ENCODE data around the gene SMYD2. TPM values are rescaled to one million over a fixed set of nuclear protein-coding genes. Genes with fewer than 3 reads are reported as not detected.
"Not testable (repeated sequence)": the region's sequence is repeated elsewhere in the genome, so short reads cannot be mapped to it uniquely, and the experiment has no call there.

The SMYD2 gene
- total and polyA plus RNA-seq, 2 experiments from 2014 or later = 34.4 to 39.8 TPM

GRCh38 chr1:214272964-214273533, 7.9 kb upstream of the SMYD2 start:
- no peaks in the 10 kb centered on the region for H3K27me3 ChIP-seq
- H3K4me2 ChIP-seq = no peak overlapping the region
- DNase-seq (ENCODE audit: low spot score) = no peak
- H3K27ac ChIP-seq = no peak overlapping the region
- H3K4me3 ChIP-seq = no peak overlapping the region
- peaks cover 10% of the 10 kb centered on the region for H3K4me1 ChIP-seq (ENCODE audit: insufficient read depth)
- 96% methylated on average over 2 of the region's 2 CpGs for WGBS (ENCODE audit: low lambda C conversion rate, missing lambda C conversion rate)
- H4K20me1 ChIP-seq (ENCODE audit: insufficient read depth, poor library complexity, severe bottlenecking) = no peaks in the 10 kb centered on the region
- H3K79me2 ChIP-seq = no peaks in the 10 kb centered on the region
- H3K36me3 ChIP-seq (replicated peaks; ENCODE audit: insufficient read depth, low read depth) = no peaks in the 10 kb centered on the region
- H2AFZ ChIP-seq = no peak overlapping the region
- H3K9me2 ChIP-seq (replicated peaks; ENCODE audit: insufficient read depth) = no peaks in the 10 kb centered on the region
- H3K9me3 ChIP-seq (ENCODE audit: low read depth) = no peaks in the 10 kb centered on the region
- TF ChIP-seq CTCF (IDR thresholded peaks at IDR 0.05; ENCODE audit: poor library complexity) (no peak), EZH2 (IDR thresholded peaks at IDR 0.05; ENCODE audit: borderline replicate concordance) (no peak), EZH2phosphoT487 (IDR thresholded peaks at IDR 0.05; ENCODE audit: low read depth, severe bottlenecking, unreplicated experiment) (no peak)

DNA sequence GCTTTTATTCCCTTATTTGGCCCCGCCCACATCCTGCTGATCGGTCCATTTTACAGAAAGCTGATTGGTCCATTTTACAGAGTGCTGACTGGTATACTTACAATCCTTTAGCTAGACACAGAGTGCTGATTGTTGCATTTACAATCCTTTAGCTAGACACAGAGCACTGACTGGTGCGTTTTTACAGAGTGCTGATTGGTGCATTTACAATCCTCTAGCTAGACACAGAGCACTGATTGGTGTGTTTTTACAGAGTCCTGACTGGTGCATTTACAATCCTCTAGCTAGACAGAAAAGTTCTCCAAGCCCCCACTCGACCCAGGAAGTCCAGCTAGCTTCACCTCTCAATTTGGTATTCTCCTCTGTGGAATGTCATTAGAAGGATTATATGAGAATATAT, 5.3 kb upstream of the SMYD2 start:
- 93% methylated on average over 4 of the region's 4 CpGs for WGBS (ENCODE audit: low lambda C conversion rate, missing lambda C conversion rate)
- not testable (repeated sequence) for H4K20me1 ChIP-seq (ENCODE audit: insufficient read depth, poor library complexity, severe bottlenecking); DNase-seq (ENCODE audit: low spot score); H3K79me2 ChIP-seq; H3K9me3 ChIP-seq (ENCODE audit: low read depth); H3K27ac ChIP-seq; H3K4me2 ChIP-seq; H3K4me1 ChIP-seq (ENCODE audit: insufficient read depth); H3K4me3 ChIP-seq; H3K9me2 ChIP-seq (replicated peaks; ENCODE audit: insufficient read depth); H3K36me3 ChIP-seq (replicated peaks; ENCODE audit: insufficient read depth, low read depth); H3K27me3 ChIP-seq; H2AFZ ChIP-seq

GRCh38 chr1:214276786-214277185, 4.2 kb upstream of the SMYD2 start:
- DNase-seq (ENCODE audit: low spot score) = no peak
- H3K27ac ChIP-seq = no peak overlapping the region
- H4K20me1 ChIP-seq (ENCODE audit: insufficient read depth, poor library complexity, severe bottlenecking) = no peaks in the 10 kb centered on the region
- no peaks in the 10 kb centered on the region for H3K9me2 ChIP-seq (replicated peaks; ENCODE audit: insufficient read depth)
- H3K9me3 ChIP-seq (ENCODE audit: low read depth) = no peaks in the 10 kb centered on the region
- 60% methylated on average over 1 of the region's 1 CpG for WGBS (ENCODE audit: low lambda C conversion rate, missing lambda C conversion rate)
- H3K27me3 ChIP-seq = no peaks in the 10 kb centered on the region
- peaks cover 4% of the 10 kb centered on the region for H3K4me1 ChIP-seq (ENCODE audit: insufficient read depth)
- peaks cover 3% of the 10 kb centered on the region for H3K79me2 ChIP-seq
- TF ChIP-seq CTCF (IDR thresholded peaks at IDR 0.05; ENCODE audit: poor library complexity) (no peak), EZH2phosphoT487 (IDR thresholded peaks at IDR 0.05; ENCODE audit: low read depth, severe bottlenecking, unreplicated experiment) (no peak), EZH2 (IDR thresholded peaks at IDR 0.05; ENCODE audit: borderline replicate concordance) (no peak)
- no peak overlapping the region for H3K4me3 ChIP-seq
- no peak overlapping the region for H3K4me2 ChIP-seq
- no peak overlapping the region for H2AFZ ChIP-seq
- H3K36me3 ChIP-seq (replicated peaks; ENCODE audit: insufficient read depth, low read depth) = no peaks in the 10 kb centered on the region

DNA sequence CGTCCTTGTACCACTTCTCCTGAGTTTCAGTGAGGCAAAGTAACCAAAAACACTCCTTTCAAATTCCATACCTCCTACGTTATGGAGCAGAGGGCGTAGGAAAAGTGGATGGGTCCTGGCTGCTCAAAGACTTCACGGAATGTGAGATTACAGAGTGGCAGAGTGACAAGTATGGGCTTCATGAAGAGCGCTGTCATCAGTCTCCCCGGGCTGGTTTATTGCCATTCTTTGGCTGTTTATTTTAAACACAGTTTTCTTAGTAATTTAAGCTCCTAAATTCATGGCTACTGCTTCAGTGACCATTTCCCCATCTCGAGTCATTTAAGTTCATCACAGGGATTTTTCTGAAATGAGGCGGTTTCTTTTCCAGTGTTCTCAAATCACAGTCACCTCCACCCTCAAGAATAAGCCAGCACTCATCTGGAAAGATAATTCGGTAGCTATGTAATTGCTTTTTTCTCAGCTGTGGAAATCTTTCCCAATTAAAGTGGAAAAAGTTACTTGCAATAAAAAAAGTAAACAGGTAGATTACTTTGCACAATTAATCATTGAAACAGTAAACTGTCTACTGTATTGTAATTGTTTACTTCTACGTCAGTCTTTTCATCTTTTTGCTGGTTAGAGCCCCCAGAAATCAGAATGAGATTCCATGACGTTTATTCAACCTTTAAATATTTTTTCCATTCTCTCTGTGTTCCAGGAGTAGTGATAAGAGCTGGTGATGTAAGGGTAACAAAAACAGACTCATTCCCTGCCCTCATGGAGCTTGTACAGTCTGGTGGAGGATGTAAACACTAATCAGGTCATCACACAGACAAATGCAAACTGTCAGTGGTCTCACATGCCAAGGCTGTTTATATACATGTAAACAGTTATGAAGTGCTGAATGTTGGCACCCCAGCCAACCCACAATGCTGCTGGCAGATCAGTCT, 3.0 kb upstream of the SMYD2 start:
- Histone ChIP-seq H3K4me3 (no peak overlapping the region), H3K9me3 (ENCODE audit: low read depth) (no peaks in the 10 kb centered on the region), H2AFZ (no peak overlapping the region), H3K36me3 (replicated peaks; ENCODE audit: insufficient read depth, low read depth) (no peaks in the 10 kb centered on the region), H3K27ac (no peak overlapping the region), H3K79me2 (peaks cover 13% of the 10 kb centered on the region), H4K20me1 (ENCODE audit: insufficient read depth, poor library complexity, severe bottlenecking) (no peaks in the 10 kb centered on the region), H3K4me2 (no peak overlapping the region), H3K27me3 (no peaks in the 10 kb centered on the region), H3K4me1 (ENCODE audit: insufficient read depth) (peaks cover 5% of the 10 kb centered on the region), H3K9me2 (replicated peaks; ENCODE audit: insufficient read depth) (no peaks in the 10 kb centered on the region)
- 60% methylated on average over 11 of the region's 11 CpGs for WGBS (ENCODE audit: low lambda C conversion rate, missing lambda C conversion rate)
- TF ChIP-seq CTCF (IDR thresholded peaks at IDR 0.05; ENCODE audit: poor library complexity) (no peak), EZH2phosphoT487 (IDR thresholded peaks at IDR 0.05; ENCODE audit: low read depth, severe bottlenecking, unreplicated experiment) (no peak), EZH2 (IDR thresholded peaks at IDR 0.05; ENCODE audit: borderline replicate concordance) (no peak)
- DNase-seq (ENCODE audit: low spot score) = no peak
